Esophagus squamous epithelium (tissue), 5 donors: ENCODE results near the gene ECPAS. TPM values are rescaled to one million over a fixed set of nuclear protein-coding genes. Genes with fewer than 3 reads are reported as not detected.
A peak's percentile ranks its signal among the peaks of the same experiment; 100 is the strongest.

ENCODE experiments used
- DNase-seq: peaks from one replicate; lab custom pipeline; 2025; lab: John Stamatoyannopoulos, UW
- H3K27ac ChIP-seq, 4 donors: fragments of 200-600 bp; sonication (generic); one replicate each; pipeline ENCODE4 v1.5.1; 2016 to 2019; ENCODE audit warnings: mild to moderate bottlenecking in 1 of 4
- H3K27me3 ChIP-seq, 4 donors: fragments of 200-600 bp; sonication (generic); 1 replicate in 3 of 4; 2 replicates in 1 of 4; pipeline versions ENCODE4 v1.5.1 to v1.6.0; 2017 to 2021; ENCODE audit warnings: antibody characterized with exemption in 1 of 4
- H3K36me3 ChIP-seq, 3 donors: fragments of 200-600 bp; sonication (generic); one replicate each; pipeline ENCODE4 v1.5.1; 2016 to 2019
- H3K4me1 ChIP-seq, 3 donors: fragments of 200-600 bp; sonication (generic); one replicate each; pipeline ENCODE4 v1.5.1; 2017 to 2019
- H3K4me3 ChIP-seq, 4 donors: fragments of 200-600 bp; sonication (generic); 1 replicate in 3 of 4; 2 replicates in 1 of 4; pipeline ENCODE4 v1.5.1; 2016 to 2019; ENCODE audit warnings: mild to moderate bottlenecking in 2 of 4, moderate library complexity in 1 of 4
- H3K9me3 ChIP-seq, 3 donors: fragments of 200-600 bp; sonication (generic); one replicate each; pipeline ENCODE4 v1.5.1; 2016 to 2019
- POLR2A ChIP-seq, 4 donors: fragments of 450-650 bp; IDR thresholded peaks; one replicate each; pipeline ENCODE4 v1.6.1; 2017; ENCODE audit warnings: antibody characterized with exemption in 4 of 4, mild to moderate bottlenecking in 4 of 4, moderate library complexity in 3 of 4
- WGBS, 2 donors: methylation state at CpG; one replicate each; pipeline ENCODE4 v1.1.5; 2018; 5-methylcytosine and 5-hydroxymethylcytosine counted together
- intact Hi-C: fragments of 100-400 bp; cut with DNase I; formaldehyde crosslinking; loops from one replicate; pipeline ENCODE4 v1.15.0; 2022
- total RNA-seq, 4 donors: library from RNA; depleted of rRNA; stranded (reverse); fragments of >200 nt; gene quantifications; one replicate each; pipeline ENCODE4 v1.1.0, GENCODE V29; 2016
- TF ChIP-seq, protein P1 (sequence below), 6 experiments: fragments of 450-650 bp in 4 of 6; fragments of 200-600 bp in 2 of 6; sonication (generic) in 2 of 6; IDR thresholded peaks; one replicate each; pipeline ENCODE4 v1.5.1; 2016 to 2019; ENCODE audit warnings: antibody characterized with exemption in 6 of 6, mild to moderate bottlenecking in 4 of 6, moderate library complexity in 4 of 6
- donor health status: DM: yes; HTN: yes; CAD: no.

ECPAS gene
- total RNA-seq, 4 donors from 2014 or later: 35.6 to 76.9 (median 47.4) TPM

DNA sequence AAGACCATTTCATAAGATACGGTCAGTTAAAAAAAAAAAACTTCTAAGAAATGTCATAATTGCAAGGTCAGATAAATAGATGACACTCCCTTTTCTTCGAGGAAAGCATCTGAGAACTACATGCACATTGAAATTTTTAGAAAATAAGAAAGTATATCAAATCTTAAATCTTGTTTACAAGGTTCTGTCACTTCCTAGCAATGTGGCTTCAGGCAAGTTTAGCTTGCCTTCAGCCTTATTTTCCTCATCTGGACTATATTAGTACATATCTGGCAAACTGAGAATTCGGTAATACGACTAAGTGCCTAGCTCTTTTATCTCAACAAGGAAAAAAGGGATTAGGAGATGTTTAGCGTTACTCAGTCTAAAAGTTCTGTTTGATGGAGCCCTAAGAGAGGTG is 121.7 kb downstream of the ECPAS start:
- WGBS, 2 donors: 86 to 87% methylated on average over 5 of the region's 5 CpGs
- no peaks in the 10 kb centered on the region for H3K9me3 ChIP-seq
- TF ChIP-seq, protein P1, sequence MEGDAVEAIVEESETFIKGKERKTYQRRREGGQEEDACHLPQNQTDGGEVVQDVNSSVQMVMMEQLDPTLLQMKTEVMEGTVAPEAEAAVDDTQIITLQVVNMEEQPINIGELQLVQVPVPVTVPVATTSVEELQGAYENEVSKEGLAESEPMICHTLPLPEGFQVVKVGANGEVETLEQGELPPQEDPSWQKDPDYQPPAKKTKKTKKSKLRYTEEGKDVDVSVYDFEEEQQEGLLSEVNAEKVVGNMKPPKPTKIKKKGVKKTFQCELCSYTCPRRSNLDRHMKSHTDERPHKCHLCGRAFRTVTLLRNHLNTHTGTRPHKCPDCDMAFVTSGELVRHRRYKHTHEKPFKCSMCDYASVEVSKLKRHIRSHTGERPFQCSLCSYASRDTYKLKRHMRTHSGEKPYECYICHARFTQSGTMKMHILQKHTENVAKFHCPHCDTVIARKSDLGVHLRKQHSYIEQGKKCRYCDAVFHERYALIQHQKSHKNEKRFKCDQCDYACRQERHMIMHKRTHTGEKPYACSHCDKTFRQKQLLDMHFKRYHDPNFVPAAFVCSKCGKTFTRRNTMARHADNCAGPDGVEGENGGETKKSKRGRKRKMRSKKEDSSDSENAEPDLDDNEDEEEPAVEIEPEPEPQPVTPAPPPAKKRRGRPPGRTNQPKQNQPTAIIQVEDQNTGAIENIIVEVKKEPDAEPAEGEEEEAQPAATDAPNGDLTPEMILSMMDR (IDR thresholded peaks at IDR 0.05): no peak
- TF ChIP-seq POLR2A (IDR thresholded peaks at IDR 0.05): no peak
- no peaks in the 10 kb centered on the region for H3K4me1 ChIP-seq
- no peak for DNase-seq
- intact Hi-C loops: no loop called here
- H3K4me3 ChIP-seq: no peak overlapping the region
- H3K27me3 ChIP-seq: no peaks in the 10 kb centered on the region
- no peak overlapping the region for H3K27ac ChIP-seq
- peaks cover 0 to 84% (median 24%) of the 10 kb centered on the region in 3 donors for H3K36me3 ChIP-seq

- no peak for TF ChIP-seq POLR2A (IDR thresholded peaks at IDR 0.05)
- TF ChIP-seq, protein P1 (IDR thresholded peaks at IDR 0.05): no peak
These were observed 123.3 kb downstream of the ECPAS start for GRCh38 chr9:111360881-111361280.

DNA sequence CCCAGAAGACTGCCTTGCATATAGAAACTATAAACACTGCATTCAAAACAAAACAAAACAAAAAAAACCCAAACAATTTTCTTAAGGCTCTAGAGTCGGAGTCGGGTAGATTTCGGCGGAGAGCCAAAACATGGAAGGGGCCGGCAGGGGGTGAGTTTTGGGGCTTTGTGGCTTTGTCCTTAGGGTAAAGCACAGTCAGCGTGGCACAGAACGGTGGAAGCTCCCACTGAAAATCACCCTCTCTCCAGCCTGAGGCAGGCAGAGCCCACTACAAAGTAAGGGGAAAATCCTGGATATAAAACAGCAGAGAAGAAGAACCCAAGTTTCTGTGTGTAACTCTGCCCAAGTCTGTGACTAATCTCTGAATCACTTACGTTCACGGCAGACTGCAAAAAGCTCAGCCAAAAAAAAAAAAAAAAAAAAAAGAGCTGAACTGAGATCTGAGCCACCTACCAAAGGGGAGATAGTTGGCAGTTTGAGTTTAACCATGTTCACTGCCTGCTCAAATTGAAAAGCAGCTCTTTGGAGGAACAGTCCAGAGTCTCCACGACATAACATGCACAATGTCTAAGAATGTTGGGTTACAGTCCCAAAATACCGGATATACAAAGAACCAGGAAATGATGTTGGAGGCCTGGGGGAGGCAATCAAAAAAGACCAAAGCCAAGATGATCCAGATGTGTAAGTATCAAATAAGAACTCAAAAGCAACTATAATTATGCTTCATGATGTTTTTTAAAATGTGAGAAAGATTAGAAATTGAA is 127.5 kb downstream of the ECPAS start:
- H3K4me3 ChIP-seq: peak overlapping the region; percentile 25 to 56 (median 36)
- H3K36me3 ChIP-seq: peaks cover 0 to 26% (median under 1%) of the 10 kb centered on the region in 3 donors
- no peaks in the 10 kb centered on the region for H3K27me3 ChIP-seq
- H3K27ac ChIP-seq: peak overlapping the region; percentile 41 to 69 (median 61)
- intact Hi-C loops: no loop called here
- DNase-seq: no peak
- WGBS, 2 donors: 30 to 32% methylated on average over 11 of the region's 11 CpGs
- no peaks in the 10 kb centered on the region for H3K9me3 ChIP-seq
- TF ChIP-seq POLR2A (IDR thresholded peaks at IDR 0.05): no peak
- TF ChIP-seq, protein P1 (IDR thresholded peaks at IDR 0.05): no peak
- peaks cover 0 to 14% (median 3%) of the 10 kb centered on the region in 3 donors for H3K4me1 ChIP-seq

More at GRCh38 chr9:111360881-111361280, 123.3 kb downstream of the ECPAS start:
- Histone ChIP-seq H3K9me3 (no peaks in the 10 kb centered on the region), H3K36me3 (peaks cover 0 to 68% (median 20%) of the 10 kb centered on the region in 3 donors), H3K4me1 (peaks cover 0 to 13% (median 3%) of the 10 kb centered on the region in 3 donors), H3K27me3 (no peaks in the 10 kb centered on the region), H3K4me3 (no peak overlapping the region), H3K27ac (no peak overlapping the region)
- intact Hi-C loops: no loop called here
- DNase-seq: no peak
- WGBS, 2 donors: 81 to 91% methylated on average over 2 of the region's 2 CpGs

DNA sequence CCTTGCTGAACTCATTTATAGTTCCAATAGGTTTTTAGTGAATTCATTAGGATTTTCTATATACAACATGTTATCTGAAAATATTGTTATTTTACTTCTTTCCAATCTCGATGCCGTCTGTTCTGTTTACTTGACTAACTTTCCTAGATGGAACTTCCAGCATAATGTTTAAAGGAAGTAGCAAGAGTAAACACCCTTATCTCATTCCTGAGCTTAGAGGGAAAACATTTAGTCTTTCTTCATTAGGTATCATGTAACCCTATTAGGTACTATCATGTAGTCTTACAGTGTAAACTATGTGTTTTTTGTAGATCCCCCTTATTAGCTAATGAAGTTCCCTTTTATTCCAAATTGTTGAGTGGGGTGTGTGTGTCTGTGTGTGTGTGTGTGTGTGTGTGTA is 131.6 kb downstream of the ECPAS start:
- Histone ChIP-seq H3K27me3 (no peaks in the 10 kb centered on the region), H3K9me3 (no peaks in the 10 kb centered on the region), H3K27ac (no peak overlapping the region), H3K4me1 (peaks cover 0 to 14% (median 3%) of the 10 kb centered on the region in 3 donors), H3K4me3 (no peak overlapping the region), H3K36me3 (no peaks in the 10 kb centered on the region)
- no peak for DNase-seq
- intact Hi-C loops: no loop called here
- no peak for TF ChIP-seq POLR2A (IDR thresholded peaks at IDR 0.05)
- TF ChIP-seq, protein P1 (IDR thresholded peaks at IDR 0.05): no peak
- 35 to 39% methylated on average over 2 of the region's 2 CpGs for WGBS, 2 donors

DNA sequence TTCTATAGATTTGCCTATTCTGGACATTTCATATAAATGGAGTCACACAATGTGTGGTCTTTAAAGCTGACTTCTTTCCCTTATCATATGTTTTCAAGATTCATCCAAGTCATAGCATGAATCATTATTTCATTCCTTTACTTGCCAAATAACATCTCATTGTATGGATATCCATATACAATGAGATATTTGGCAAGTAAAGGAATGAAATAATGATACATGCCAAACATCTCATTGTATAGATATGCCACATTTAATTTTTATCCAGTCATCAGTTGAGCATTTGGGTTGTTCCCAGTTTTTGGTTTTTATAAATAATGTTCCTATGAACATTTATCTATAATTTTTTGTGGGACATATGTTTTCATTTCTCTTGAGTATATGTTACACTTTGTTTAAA is 133.6 kb downstream of the ECPAS start:
- no peak overlapping the region for H3K27ac ChIP-seq
- H3K4me3 ChIP-seq: no peak overlapping the region
- no peaks in the 10 kb centered on the region for H3K4me1 ChIP-seq
- no peak for TF ChIP-seq POLR2A (IDR thresholded peaks at IDR 0.05)
- TF ChIP-seq, protein P1 (IDR thresholded peaks at IDR 0.05): no peak
- no peaks in the 10 kb centered on the region for H3K36me3 ChIP-seq
- intact Hi-C loops: no loop called here
- DNase-seq: no peak
- no peaks in the 10 kb centered on the region for H3K27me3 ChIP-seq
- H3K9me3 ChIP-seq: no peaks in the 10 kb centered on the region
